HG03439 (cell line): ENCODE measurements around the gene PGAP1.
"Not testable (repeated sequence)": the region's sequence is repeated elsewhere in the genome, so short reads cannot be mapped to it uniquely, and the experiment has no call there.

Experiments used
- ATAC-seq: cut with Tn5 transposase; IDR thresholded peaks from one replicate; pipeline ENCODE4 v1.9.1; 2021; ENCODE audit warnings: mild to moderate bottlenecking, moderate library complexity; ENCODE audit not compliant: unreplicated experiment

Gene PGAP1

GRCh38 chr2:196952936-196953335 lies 26.4 kb upstream of the PGAP1 start:
- no peak for ATAC-seq

GRCh38 chr2:196951973-196952372 lies 25.5 kb upstream of the PGAP1 start:
- ATAC-seq: no peak

GRCh38 chr2:196949116-196949515 lies 22.6 kb upstream of the PGAP1 start:
- ATAC-seq: no peak

- ATAC-seq: peak; percentile 89
Measured at GRCh38 chr2:196944570-196944969, 18.1 kb upstream of the PGAP1 start.

GRCh38 chr2:196941398-196942078 lies 15.0 kb upstream of the PGAP1 start:
- ATAC-seq: no peak

- no peak for ATAC-seq
Measured at GRCh38 chr2:196939371-196939770, 12.9 kb upstream of the PGAP1 start.

- ATAC-seq: no peak
Measured at GRCh38 chr2:196935432-196935831, 8.9 kb upstream of the PGAP1 start.

- ATAC-seq: no peak
Measured at GRCh38 chr2:196934672-196935071, 8.2 kb upstream of the PGAP1 start.

- no peak for ATAC-seq
Measured at GRCh38 chr2:196931555-196931954, 5.0 kb upstream of the PGAP1 start.

- ATAC-seq: no peak
Measured at GRCh38 chr2:196927376-196928225, 1.1 kb upstream of the PGAP1 start.

- peak; percentile 32 for ATAC-seq
Measured at GRCh38 chr2:196925768-196926561, 542 bp downstream of the PGAP1 start.

GRCh38 chr2:196925051-196925767 lies 1.3 kb downstream of the PGAP1 start:
- no peak for ATAC-seq

GRCh38 chr2:196924051-196924450 lies 2.5 kb downstream of the PGAP1 start:
- no peak for ATAC-seq

GRCh38 chr2:196918927-196919326 lies 7.6 kb downstream of the PGAP1 start:
- no peak for ATAC-seq

GRCh38 chr2:196917802-196918201 lies 8.7 kb downstream of the PGAP1 start:
- no peak for ATAC-seq

GRCh38 chr2:196915507-196916189 lies 10.9 kb downstream of the PGAP1 start:
- ATAC-seq: no peak

GRCh38 chr2:196914867-196915460 lies 11.5 kb downstream of the PGAP1 start:
- ATAC-seq: no peak

- ATAC-seq: no peak
Measured at GRCh38 chr2:196913691-196914090, 12.8 kb downstream of the PGAP1 start.

- ATAC-seq: not testable (repeated sequence)
Measured at GRCh38 chr2:196905365-196905764, 21.1 kb downstream of the PGAP1 start.

GRCh38 chr2:196902828-196903227 lies 23.7 kb downstream of the PGAP1 start:
- no peak for ATAC-seq
